BLaER1 (cell line): ENCODE measurements around the gene SLC24A3.

ENCODE experiments used
- H3K27ac ChIP-seq: shearing (Covaris generic); formaldehyde crosslinking; 2 replicates; pipeline ENCODE4 v1.8.1; 2022
- H3K27me3 ChIP-seq: shearing (Covaris generic); formaldehyde crosslinking; 2 replicates; pipeline ENCODE4 v1.8.1; 2022
- H3K36me3 ChIP-seq: shearing (Covaris generic); formaldehyde crosslinking; 2 replicates; pipeline ENCODE4 v1.8.1; 2022
- H3K4me1 ChIP-seq: shearing (Covaris generic); formaldehyde crosslinking; 2 replicates; pipeline ENCODE4 v1.8.1; 2022
- H3K4me2 ChIP-seq: shearing (Covaris generic); formaldehyde crosslinking; 2 replicates; pipeline ENCODE4 v1.8.1; 2022
- H3K4me3 ChIP-seq: shearing (Covaris generic); formaldehyde crosslinking; 2 replicates; pipeline ENCODE4 v1.8.1; 2022
- H3K9ac ChIP-seq: shearing (Covaris generic); formaldehyde crosslinking; 2 replicates; pipeline ENCODE4 v1.8.1; 2022
- H3K9me3 ChIP-seq: shearing (Covaris generic); formaldehyde crosslinking; 2 replicates; pipeline ENCODE4 v1.8.1; 2022
- H4K20me1 ChIP-seq: shearing (Covaris generic); formaldehyde crosslinking; 2 replicates; pipeline ENCODE4 v1.8.1; 2022
- Cebpa-rat ChIP-seq: shearing (Covaris generic); IDR thresholded peaks from 2 replicates; pipeline ENCODE4 v1.8.1; 2022

SLC24A3 gene

GRCh38 chr20:19599200-19599599 is 386.8 kb downstream of the SLC24A3 start:
- H3K36me3 ChIP-seq: no peaks in the 10 kb centered on the region
- no peaks in the 10 kb centered on the region for H4K20me1 ChIP-seq
- no peak overlapping the region for H3K9ac ChIP-seq
- no peak for TF ChIP-seq Cebpa-rat
- H3K4me1 ChIP-seq: peaks cover 11% of the 10 kb centered on the region
- H3K4me2 ChIP-seq: no peak overlapping the region
- no peaks in the 10 kb centered on the region for H3K27me3 ChIP-seq
- H3K4me3 ChIP-seq: no peak overlapping the region
- H3K27ac ChIP-seq: no peak overlapping the region
- H3K9me3 ChIP-seq: no peaks in the 10 kb centered on the region

- H3K27me3 ChIP-seq: no peaks in the 10 kb centered on the region
- H3K4me2 ChIP-seq: no peak overlapping the region
- H3K9ac ChIP-seq: no peak overlapping the region
- no peak overlapping the region for H3K27ac ChIP-seq
- no peaks in the 10 kb centered on the region for H3K36me3 ChIP-seq
- no peaks in the 10 kb centered on the region for H4K20me1 ChIP-seq
- H3K9me3 ChIP-seq: no peaks in the 10 kb centered on the region
- no peak overlapping the region for H3K4me3 ChIP-seq
- TF ChIP-seq Cebpa-rat: no peak
- H3K4me1 ChIP-seq: peaks cover 11% of the 10 kb centered on the region
Observed at GRCh38 chr20:19600042-19600441, 387.6 kb downstream of the SLC24A3 start.

- TF ChIP-seq Cebpa-rat: no peak
- H3K4me1 ChIP-seq: peaks cover 11% of the 10 kb centered on the region
- no peak overlapping the region for H3K4me3 ChIP-seq
- no peaks in the 10 kb centered on the region for H3K27me3 ChIP-seq
- no peak overlapping the region for H3K27ac ChIP-seq
- H3K36me3 ChIP-seq: no peaks in the 10 kb centered on the region
- H3K4me2 ChIP-seq: no peak overlapping the region
- H4K20me1 ChIP-seq: no peaks in the 10 kb centered on the region
- H3K9ac ChIP-seq: no peak overlapping the region
- no peaks in the 10 kb centered on the region for H3K9me3 ChIP-seq
Observed at GRCh38 chr20:19601126-19601810, 388.8 kb downstream of the SLC24A3 start.

GRCh38 chr20:19602675-19603375 is 390.4 kb downstream of the SLC24A3 start:
- TF ChIP-seq Cebpa-rat: no peak
- Histone ChIP-seq H3K9me3 (no peaks in the 10 kb centered on the region), H3K4me3 (no peak overlapping the region), H4K20me1 (no peaks in the 10 kb centered on the region), H3K36me3 (no peaks in the 10 kb centered on the region), H3K4me1 (peaks cover 11% of the 10 kb centered on the region), H3K27ac (no peak overlapping the region), H3K9ac (no peak overlapping the region), H3K4me2 (peak overlapping the region; percentile 51), H3K27me3 (no peaks in the 10 kb centered on the region)

GRCh38 chr20:19603376-19603750 is 390.9 kb downstream of the SLC24A3 start:
- no peak for TF ChIP-seq Cebpa-rat
- Histone ChIP-seq H3K4me2 (peak overlapping the region; percentile 51), H3K9me3 (no peaks in the 10 kb centered on the region), H3K27ac (no peak overlapping the region), H3K36me3 (no peaks in the 10 kb centered on the region), H3K9ac (no peak overlapping the region), H3K27me3 (no peaks in the 10 kb centered on the region), H4K20me1 (no peaks in the 10 kb centered on the region), H3K4me1 (peaks cover 11% of the 10 kb centered on the region), H3K4me3 (no peak overlapping the region)

GRCh38 chr20:19605786-19606485 is 393.5 kb downstream of the SLC24A3 start:
- Histone ChIP-seq H3K9ac (no peak overlapping the region), H3K27me3 (no peaks in the 10 kb centered on the region), H4K20me1 (no peaks in the 10 kb centered on the region)

GRCh38 chr20:19609642-19610223 is 397.3 kb downstream of the SLC24A3 start:
- Histone ChIP-seq H3K27me3 (no peaks in the 10 kb centered on the region), H3K4me3 (no peak overlapping the region), H3K4me2 (no peak overlapping the region), H3K9ac (no peak overlapping the region), H3K9me3 (no peaks in the 10 kb centered on the region), H3K36me3 (no peaks in the 10 kb centered on the region), H3K27ac (no peak overlapping the region), H4K20me1 (no peaks in the 10 kb centered on the region), H3K4me1 (no peaks in the 10 kb centered on the region)
- TF ChIP-seq Cebpa-rat: no peak

More at GRCh38 chr20:19605786-19606485, 393.5 kb downstream of the SLC24A3 start:
- Histone ChIP-seq H3K4me1 (peaks cover 11% of the 10 kb centered on the region), H3K27ac (no peak overlapping the region), H3K4me3 (no peak overlapping the region), H3K9me3 (no peaks in the 10 kb centered on the region), H3K36me3 (no peaks in the 10 kb centered on the region), H3K4me2 (no peak overlapping the region)
- no peak for TF ChIP-seq Cebpa-rat

GRCh38 chr20:19615629-19616028 is 403.2 kb downstream of the SLC24A3 start:
- Histone ChIP-seq H3K27ac (no peak overlapping the region), H3K9me3 (no peaks in the 10 kb centered on the region), H4K20me1 (no peaks in the 10 kb centered on the region), H3K4me3 (no peak overlapping the region), H3K27me3 (no peaks in the 10 kb centered on the region), H3K36me3 (no peaks in the 10 kb centered on the region), H3K9ac (no peak overlapping the region), H3K4me2 (no peak overlapping the region), H3K4me1 (peaks cover 1% of the 10 kb centered on the region; the same call in 1 of the 2 replicates)
- TF ChIP-seq Cebpa-rat: no peak

GRCh38 chr20:19616081-19616480 is 403.6 kb downstream of the SLC24A3 start:
- H4K20me1 ChIP-seq: no peaks in the 10 kb centered on the region
- peaks cover 6% of the 10 kb centered on the region for H3K4me1 ChIP-seq
- no peak overlapping the region for H3K4me2 ChIP-seq
- H3K4me3 ChIP-seq: no peak overlapping the region
- H3K36me3 ChIP-seq: no peaks in the 10 kb centered on the region
- no peak overlapping the region for H3K9ac ChIP-seq
- no peaks in the 10 kb centered on the region for H3K27me3 ChIP-seq
- TF ChIP-seq Cebpa-rat: no peak
- H3K9me3 ChIP-seq: no peaks in the 10 kb centered on the region
- no peak overlapping the region for H3K27ac ChIP-seq

- H3K4me3 ChIP-seq: no peak overlapping the region
- no peak overlapping the region for H3K27ac ChIP-seq
- H4K20me1 ChIP-seq: no peaks in the 10 kb centered on the region
- H3K4me1 ChIP-seq: peaks cover 11% of the 10 kb centered on the region
- no peaks in the 10 kb centered on the region for H3K9me3 ChIP-seq
- no peak overlapping the region for H3K4me2 ChIP-seq
- H3K9ac ChIP-seq: no peak overlapping the region
- no peak for TF ChIP-seq Cebpa-rat
- no peaks in the 10 kb centered on the region for H3K27me3 ChIP-seq
- H3K36me3 ChIP-seq: no peaks in the 10 kb centered on the region
Observed at GRCh38 chr20:19616620-19617019, 404.2 kb downstream of the SLC24A3 start.
